MCF 10A (cell line): ENCODE measurements around the gene SLC11A2. TPM values are rescaled to one million over a fixed set of nuclear protein-coding genes. Genes with fewer than 3 reads are reported as not detected.
A peak's percentile ranks its signal among the peaks of the same experiment; 100 is the strongest.

Experiments used
- BruUV-seq: library from RNA; stranded (reverse); fragments of 400-500 nt; replicated peaks from 2 replicates; lab custom pipeline; 2021; lab: Mats Ljungman, UMichigan
- CTCF ChIA-PET: fragments of 300-600 bp; sonication (Branson Sonifier 250); formaldehyde crosslinking; extraction: SDS; loops from one replicate; lab custom pipeline; 2021; ENCODE audit warnings: antibody characterized with exemption, inconsistent platforms; lab: Yijun Ruan, JAX
- POLR2A ChIA-PET: fragments of 300-600, 350-650 bp; sonication (Branson Sonifier 250); formaldehyde crosslinking; extraction: SDS; loops from one replicate; lab custom pipeline; 2020; ENCODE audit warnings: antibody characterized with exemption, inconsistent platforms; lab: Yijun Ruan, JAX
- DNase-seq: peaks from one replicate; pipeline ENCODE4 v3.0.0-alpha.2; 2018; ENCODE audit not compliant: unreplicated experiment
- H3K27ac Mint-ChIP-seq: one replicate; pipeline ENCODE4 v1.8.0; 2022; ENCODE audit warnings: mild to moderate bottlenecking, low read depth, mixed read lengths; ENCODE audit not compliant: unreplicated experiment
- H3K27me3 Mint-ChIP-seq: one replicate; pipeline ENCODE4 v1.8.0; 2022; ENCODE audit warnings: mixed read lengths; ENCODE audit not compliant: insufficient read depth, unreplicated experiment
- H3K36me3 Mint-ChIP-seq: one replicate; pipeline ENCODE4 v1.8.0; 2022; ENCODE audit warnings: mild to moderate bottlenecking, moderate library complexity, mixed read lengths; ENCODE audit not compliant: insufficient read depth, unreplicated experiment
- H3K4me1 Mint-ChIP-seq: one replicate; pipeline ENCODE4 v1.8.0; 2022; ENCODE audit warnings: mixed read lengths; ENCODE audit not compliant: insufficient read depth, unreplicated experiment
- H3K4me3 Mint-ChIP-seq: one replicate; pipeline ENCODE4 v1.8.0; 2022; ENCODE audit warnings: mild to moderate bottlenecking, moderate library complexity, mixed read lengths; ENCODE audit not compliant: unreplicated experiment
- H3K9me3 Mint-ChIP-seq: one replicate; pipeline ENCODE4 v1.8.0; 2022; ENCODE audit warnings: mixed read lengths; ENCODE audit not compliant: unreplicated experiment
- intact Hi-C: fragments of 100-400 bp; cut with micrococcal nuclease; formaldehyde crosslinking; loops from 2 replicates; pipeline ENCODE4 v1.14.1; 2022
- total RNA-seq: library from RNA; stranded (reverse); gene quantifications from 2 replicates; pipeline ENCODE4 v1.2.3, GENCODE V29; 2022
- TF ChIP-seq, protein P1 (sequence below): fragments of 200-600 bp; IDR thresholded peaks from one replicate; pipeline ENCODE4 v1.8.0; 2022; ENCODE audit warnings: antibody characterized with exemption, mild to moderate bottlenecking; ENCODE audit not compliant: unreplicated experiment

SLC11A2 gene
- total RNA-seq, 1 experiment from 2014 or later, result 45.6 TPM

DNA sequence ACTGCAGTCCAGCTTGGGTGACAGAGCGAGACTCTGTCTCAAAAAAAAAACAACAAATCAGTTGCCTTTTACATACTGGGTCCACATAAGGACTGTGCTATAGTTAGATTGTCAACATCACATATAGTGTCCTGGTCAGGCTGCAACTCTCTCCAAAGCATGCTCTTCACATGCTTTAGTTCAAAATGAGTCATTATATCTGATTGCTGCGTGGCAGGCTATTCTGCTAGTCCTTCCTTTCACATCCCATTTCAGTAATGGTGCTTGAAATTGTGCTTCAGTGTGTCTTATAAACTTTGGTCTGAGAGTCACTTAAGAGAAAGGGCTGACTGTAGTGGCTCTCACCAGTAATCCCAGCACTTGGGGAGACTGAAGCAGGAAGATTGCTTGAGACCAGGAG lies 28.9 kb upstream of the SLC11A2 start:
- intact Hi-C loops, result no loop called here
- TF ChIP-seq, protein P1, sequence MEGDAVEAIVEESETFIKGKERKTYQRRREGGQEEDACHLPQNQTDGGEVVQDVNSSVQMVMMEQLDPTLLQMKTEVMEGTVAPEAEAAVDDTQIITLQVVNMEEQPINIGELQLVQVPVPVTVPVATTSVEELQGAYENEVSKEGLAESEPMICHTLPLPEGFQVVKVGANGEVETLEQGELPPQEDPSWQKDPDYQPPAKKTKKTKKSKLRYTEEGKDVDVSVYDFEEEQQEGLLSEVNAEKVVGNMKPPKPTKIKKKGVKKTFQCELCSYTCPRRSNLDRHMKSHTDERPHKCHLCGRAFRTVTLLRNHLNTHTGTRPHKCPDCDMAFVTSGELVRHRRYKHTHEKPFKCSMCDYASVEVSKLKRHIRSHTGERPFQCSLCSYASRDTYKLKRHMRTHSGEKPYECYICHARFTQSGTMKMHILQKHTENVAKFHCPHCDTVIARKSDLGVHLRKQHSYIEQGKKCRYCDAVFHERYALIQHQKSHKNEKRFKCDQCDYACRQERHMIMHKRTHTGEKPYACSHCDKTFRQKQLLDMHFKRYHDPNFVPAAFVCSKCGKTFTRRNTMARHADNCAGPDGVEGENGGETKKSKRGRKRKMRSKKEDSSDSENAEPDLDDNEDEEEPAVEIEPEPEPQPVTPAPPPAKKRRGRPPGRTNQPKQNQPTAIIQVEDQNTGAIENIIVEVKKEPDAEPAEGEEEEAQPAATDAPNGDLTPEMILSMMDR, result no peak
- no peak for DNase-seq
- H3K4me3 Mint-ChIP-seq, result no peak overlapping the region
- H3K36me3 Mint-ChIP-seq, result peaks cover 90% of the 10 kb centered on the region
- no peaks in the 10 kb centered on the region for H3K27me3 Mint-ChIP-seq
- H3K9me3 Mint-ChIP-seq, result no peaks in the 10 kb centered on the region
- ChIA-PET POLR2A (interaction anchor here (0.6 to 1.2 kb wide), 3 partner anchors 27 to 75 kb away, joined by 3 to 4 read pairs (median 3); no protein-coding TSS in a partner anchor), CTCF (interaction anchor here (1.4 to 1.5 kb wide), 2 partner anchors 27 to 287 kb away, joined by 4 to 7 read pairs; no protein-coding TSS in a partner anchor)
- no TSS peak for BruUV-seq
- no peak overlapping the region for H3K27ac Mint-ChIP-seq
- H3K4me1 Mint-ChIP-seq, result peaks cover 15% of the 10 kb centered on the region

DNA sequence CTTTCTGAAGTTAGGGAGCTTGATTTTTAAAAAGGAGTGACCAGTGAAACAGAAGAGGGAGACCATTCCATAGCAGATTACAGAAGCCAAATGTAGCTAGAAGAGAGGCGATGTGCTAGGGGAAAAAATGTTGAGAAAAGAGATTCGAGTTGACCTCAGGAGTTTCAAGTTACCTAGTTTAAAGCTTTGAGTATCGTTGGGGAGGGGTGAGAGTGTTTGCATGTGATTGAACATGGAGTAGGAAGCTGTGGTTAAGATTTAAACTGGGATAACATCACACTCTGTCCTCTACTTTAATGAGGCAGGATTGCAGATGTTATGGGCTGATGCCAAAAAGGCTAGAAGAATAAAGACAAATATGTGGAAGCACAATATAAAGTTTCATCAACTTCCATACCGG lies 25.6 kb upstream of the SLC11A2 start:
- no peaks in the 10 kb centered on the region for H3K27me3 Mint-ChIP-seq
- no peaks in the 10 kb centered on the region for H3K9me3 Mint-ChIP-seq
- ChIA-PET POLR2A (interaction anchor here (0.5 to 3.3 kb wide), 9 partner anchors 10 to 289 kb away, joined by 3 to 16 read pairs (median 3); partner anchors contain the start of genes CSRNP2 and SLC11A2), CTCF (interaction anchor here (0.6 to 0.8 kb wide), 5 partner anchors 65 to 920 kb away, joined by 3 to 5 read pairs (median 3); no protein-coding TSS in a partner anchor)
- intact Hi-C loops, result no loop called here
- H3K27ac Mint-ChIP-seq, result no peak overlapping the region
- no TSS peak for BruUV-seq
- peak overlapping the region; percentile 31 for H3K4me3 Mint-ChIP-seq
- peaks cover 66% of the 10 kb centered on the region for H3K36me3 Mint-ChIP-seq
- peak; percentile 6 for DNase-seq
- H3K4me1 Mint-ChIP-seq, result peaks cover 15% of the 10 kb centered on the region
- TF ChIP-seq, protein P1, result no peak

DNA sequence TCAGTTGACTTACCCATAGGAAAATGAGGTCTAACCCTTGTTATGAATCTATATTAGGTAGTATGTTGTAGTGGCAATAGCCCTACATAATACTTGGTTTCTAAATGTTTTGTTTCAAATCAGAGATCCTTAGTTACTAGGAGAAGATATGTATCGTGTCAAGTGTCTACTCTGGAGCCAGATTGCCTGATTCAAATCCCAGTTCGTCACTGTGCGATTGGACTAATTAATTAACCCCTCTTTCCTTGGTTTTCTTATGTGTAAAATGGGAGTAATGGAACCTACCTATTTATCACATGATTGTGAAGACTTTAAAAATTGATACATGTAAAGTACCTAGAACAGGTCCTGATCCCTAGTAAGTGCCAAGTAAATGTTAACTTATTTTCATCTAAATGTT lies 23.3 kb upstream of the SLC11A2 start:
- intact Hi-C loops, result loop anchor here (2.0 to 10.0 kb wide), 5 partner anchors 33 to 282 kb away; partner anchors contain the start of genes CSRNP2, DAZAP2 and POU6F1
- Mint-ChIP-seq H3K4me3 (peak overlapping the region; percentile 94), H3K4me1 (peaks cover 7% of the 10 kb centered on the region), H3K27me3 (no peaks in the 10 kb centered on the region), H3K9me3 (no peaks in the 10 kb centered on the region), H3K36me3 (peaks cover 45% of the 10 kb centered on the region), H3K27ac (peak overlapping the region; percentile 93)
- POLR2A ChIA-PET, result interaction anchor here (0.6 to 5.7 kb wide), 13 partner anchors 11 to 285 kb away, joined by 3 to 108 read pairs (median 4); partner anchors contain the start of genes ATF1, CSRNP2 and SLC11A2
- CTCF ChIA-PET, result no interaction called here
- no peak for DNase-seq
- no TSS peak for BruUV-seq
- TF ChIP-seq, protein P1, result no peak

DNA sequence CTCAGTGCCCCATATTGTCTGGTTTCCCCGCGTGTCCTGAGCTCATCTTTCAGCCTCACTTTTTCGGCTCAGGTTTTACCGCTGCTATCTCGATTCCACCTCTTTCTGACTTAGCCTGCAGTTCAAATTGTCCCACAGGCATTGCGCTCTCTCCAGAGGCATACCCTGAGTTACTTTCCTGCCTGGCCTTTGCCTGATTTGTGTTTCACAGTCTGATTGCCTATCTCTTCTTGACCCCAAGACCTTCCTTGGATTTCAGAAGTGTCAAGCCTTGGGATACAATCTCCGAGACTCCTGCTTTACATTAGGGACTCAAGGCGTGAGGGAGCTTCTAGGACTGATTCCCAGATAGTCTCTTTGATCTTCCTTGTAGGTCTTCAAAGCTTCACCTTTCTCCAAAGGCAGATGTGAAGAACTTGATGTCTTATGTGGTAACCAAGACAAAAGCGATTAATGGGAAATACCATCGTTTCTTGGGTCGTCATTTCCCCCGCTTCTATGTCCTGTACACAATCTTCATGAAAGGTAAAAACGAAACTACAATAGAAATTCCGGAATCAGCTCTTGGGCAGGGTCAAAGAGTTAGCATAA lies 22.6 kb upstream of the SLC11A2 start:
- Mint-ChIP-seq H3K4me1 (peaks cover 7% of the 10 kb centered on the region), H3K4me3 (peak overlapping the region; percentile 94), H3K27ac (peak overlapping the region; percentile 93), H3K27me3 (no peaks in the 10 kb centered on the region), H3K36me3 (peaks cover 38% of the 10 kb centered on the region), H3K9me3 (no peaks in the 10 kb centered on the region)
- CTCF ChIA-PET, result interaction anchor here (0.5 to 0.9 kb wide), 3 partner anchors 14 to 1009 kb away, joined by 3 read pairs; no protein-coding TSS in a partner anchor
- peak; percentile 16 for DNase-seq
- BruUV-seq, result TSS peak; percentile 58
- POLR2A ChIA-PET, result interaction anchor here (0.5 to 5.7 kb wide), 24 partner anchors 8 to 284 kb away, joined by 3 to 108 read pairs (median 4); partner anchors contain the start of genes ATF1, CSRNP2, DAZAP2 and SLC11A2
- intact Hi-C loops, result loop anchor here (1.0 to 10.0 kb wide), 6 partner anchors 34 to 293 kb away; partner anchors contain the start of genes CSRNP2, DAZAP2 and POU6F1
- TF ChIP-seq, protein P1, result no peak
